IPS-NIHi7 (cell line): ENCODE results near the gene PDGFRB.
A peak's percentile ranks its signal among the peaks of the same experiment; 100 is the strongest.

Source experiments
- DNase-seq: peaks from one replicate; pipeline ENCODE4 v3.0.0; 2012; ENCODE audit warnings: mixed read lengths; ENCODE audit errors: extremely low spot score

The PDGFRB gene

GRCh38 chr5:150155258-150156026, at the start of gene PDGFRB:
Gene PDGFRB (minus strand): TSS chr5:150155845. CDS start chr5:150137047, 18,798 bp downstream.
- DNase-seq: peak; percentile 72

GRCh38 chr5:150204590-150204960, 48.9 kb upstream of the PDGFRB start:
- DNase-seq: no peak

GRCh38 chr5:150203832-150204589, 48.4 kb upstream of the PDGFRB start:
- DNase-seq: no peak

- no peak for DNase-seq
These were observed 46.9 kb upstream of the PDGFRB start for GRCh38 chr5:150202501-150202900.

GRCh38 chr5:150197476-150197875, 41.8 kb upstream of the PDGFRB start:
- no peak for DNase-seq

GRCh38 chr5:150196986-150197385, 41.3 kb upstream of the PDGFRB start:
- no peak for DNase-seq

- DNase-seq: no peak
These were observed 40.9 kb upstream of the PDGFRB start for GRCh38 chr5:150196514-150196913.

- no peak for DNase-seq
These were observed 40.3 kb upstream of the PDGFRB start for GRCh38 chr5:150195736-150196485.

- DNase-seq: no peak
These were observed 36.8 kb upstream of the PDGFRB start for GRCh38 chr5:150192462-150192861.

- no peak for DNase-seq
These were observed 35.3 kb upstream of the PDGFRB start for GRCh38 chr5:150190987-150191386.

GRCh38 chr5:150190503-150190979, 34.9 kb upstream of the PDGFRB start:
- peak; percentile 67 for DNase-seq

GRCh38 chr5:150189728-150190502, 34.3 kb upstream of the PDGFRB start, which contains the start of gene SLC6A7:
Gene SLC6A7 (plus strand): TSS chr5:150190062. CDS start chr5:150190328, 266 bp downstream.
- peak; percentile 32 for DNase-seq

- DNase-seq: no peak
These were observed 33.7 kb upstream of the PDGFRB start for GRCh38 chr5:150189326-150189725.

- DNase-seq: no peak
These were observed 32.6 kb upstream of the PDGFRB start for GRCh38 chr5:150188146-150188842.

GRCh38 chr5:150186897-150187296, 31.3 kb upstream of the PDGFRB start:
- no peak for DNase-seq

- DNase-seq: peak; percentile 52
These were observed 30.5 kb upstream of the PDGFRB start for GRCh38 chr5:150186137-150186536.

- peak; percentile 31 for DNase-seq
These were observed 29.6 kb upstream of the PDGFRB start for GRCh38 chr5:150184990-150185912.

GRCh38 chr5:150184006-150184405, 28.4 kb upstream of the PDGFRB start:
- DNase-seq: no peak

GRCh38 chr5:150183436-150183835, 27.8 kb upstream of the PDGFRB start:
- DNase-seq: no peak

GRCh38 chr5:150182774-150183173, 27.1 kb upstream of the PDGFRB start:
- DNase-seq: no peak
